IMR-90 (cell line): Measurements from ENCODE around the gene ZNF800. TPM values are rescaled to one million over a fixed set of nuclear protein-coding genes. Genes with fewer than 3 reads are reported as not detected.

Experiments
- ATAC-seq: fragments of 200-7000 bp; cut with Tn5 transposase; 2 replicates; pipeline ENCODE4 v1.9.1; 2020; ENCODE audit warnings: low read depth, mild to moderate bottlenecking, moderate library complexity
- BruUV-seq: library from RNA; stranded (reverse); fragments of 400-500 nt; replicated peaks from 2 replicates; lab custom pipeline; 2021; lab: Mats Ljungman, UMichigan
- CTCF ChIA-PET: fragments of 300-600 bp; formaldehyde crosslinking; extraction: SDS; loops from one replicate; lab custom pipeline; 2021; ENCODE audit warnings: antibody characterized with exemption; lab: Yijun Ruan, JAX
- POLR2A ChIA-PET: fragments of 300-600 bp; sonication (Branson Sonifier 250); formaldehyde crosslinking; loops from one replicate; lab custom pipeline; 2022; ENCODE audit warnings: antibody characterized with exemption; ENCODE audit not compliant: unreplicated experiment; lab: Charles Lee
- DNase-seq: peaks from one replicate; pipeline ENCODE4 v3.0.0; 2013
- H2AFZ ChIP-seq: replicated peaks from 2 replicates; pipeline ENCODE3; 2013; ENCODE audit warnings: low read length, mild to moderate bottlenecking; ENCODE audit not compliant: poor library complexity
- H2AK5ac ChIP-seq: 2 replicates; pipeline ENCODE4 v1.6.1; 2013; ENCODE audit warnings: low read depth, low read length, inconsistent platforms
- H2AK9ac ChIP-seq: replicated peaks from 2 replicates; pipeline ENCODE3; 2013; ENCODE audit warnings: mild to moderate bottlenecking, low read depth, low read length, moderate library complexity; ENCODE audit not compliant: poor library complexity
- H2BK120ac ChIP-seq: 2 replicates; pipeline ENCODE4 v1.6.1; 2013; ENCODE audit warnings: low read depth, low read length, inconsistent platforms
- H2BK15ac ChIP-seq: 3 replicates; pipeline ENCODE4 v1.6.1; 2013; ENCODE audit warnings: low read depth, low read length, inconsistent platforms
- H2BK20ac ChIP-seq: 2 replicates; pipeline ENCODE4 v1.6.1; 2013; ENCODE audit warnings: low read depth, mild to moderate bottlenecking, inconsistent platforms, low read length, moderate library complexity
- H2BK5ac ChIP-seq: 2 replicates; pipeline ENCODE4 v1.6.1; 2013; ENCODE audit warnings: mild to moderate bottlenecking, low read depth, low read length, inconsistent platforms; ENCODE audit not compliant: poor library complexity, severe bottlenecking
- H3K14ac ChIP-seq: replicated peaks from 2 replicates; pipeline ENCODE4 v1.6.1; 2013; ENCODE audit warnings: low read depth, low read length, inconsistent platforms
- H3K18ac ChIP-seq: 2 replicates; pipeline ENCODE4 v1.6.1; 2013; ENCODE audit warnings: low read depth, low read length, control low read depth
- H3K23ac ChIP-seq: 2 replicates; pipeline ENCODE4 v1.6.1; 2013; ENCODE audit warnings: low read depth, low read length, inconsistent platforms
- H3K27ac ChIP-seq: 2 replicates; pipeline ENCODE4 v1.5.1; 2013; ENCODE audit warnings: mild to moderate bottlenecking, control low read depth, low read length; ENCODE audit not compliant: insufficient read depth
- H3K27me3 ChIP-seq: 2 replicates; pipeline ENCODE4 v1.6.1; 2013; ENCODE audit warnings: low read length; ENCODE audit not compliant: control insufficient read depth, insufficient read depth
- H3K36me3 ChIP-seq: 2 replicates; pipeline ENCODE4 v1.6.1; 2013; ENCODE audit warnings: low read length, mixed read lengths; ENCODE audit not compliant: control insufficient read depth, insufficient read depth
- H3K4ac ChIP-seq: 2 replicates; pipeline ENCODE4 v1.6.1; 2013; ENCODE audit warnings: low read depth, low read length, inconsistent platforms
- H3K4me1 ChIP-seq: 2 replicates; pipeline ENCODE4 v1.6.1; 2013; ENCODE audit warnings: low read length, mixed read lengths; ENCODE audit not compliant: control insufficient read depth, insufficient read depth
- H3K4me2 ChIP-seq: 2 replicates; pipeline ENCODE4 v1.6.1; 2013; ENCODE audit warnings: low read depth, mild to moderate bottlenecking, control low read depth, low read length, moderate library complexity
- H3K4me3 ChIP-seq: 2 replicates; pipeline ENCODE4 v1.5.1; 2013; ENCODE audit warnings: low read depth, mild to moderate bottlenecking, control low read depth, low read length, moderate library complexity; ENCODE audit not compliant: insufficient read depth
- H3K56ac ChIP-seq: 2 replicates; pipeline ENCODE4 v1.6.1; 2013; ENCODE audit warnings: low read length, inconsistent platforms; ENCODE audit not compliant: insufficient read depth; ENCODE audit errors: extremely low read depth
- H3K79me1 ChIP-seq, 2 experiments: 2 replicates each; pipeline ENCODE4 v1.6.1; 2013; ENCODE audit warnings: low read length in 2 of 2, inconsistent platforms in 1 of 2, low read depth in 1 of 2
- H3K9ac ChIP-seq: 2 replicates; pipeline ENCODE4 v1.6.1; 2013; ENCODE audit warnings: low read depth, low read length, control low read depth
- H3K9me1 ChIP-seq: 2 replicates; pipeline ENCODE4 v1.6.1; 2013; ENCODE audit warnings: low read length, inconsistent platforms; ENCODE audit not compliant: insufficient read depth
- H3K9me3 ChIP-seq: 2 replicates; pipeline ENCODE4 v1.6.1; 2013; ENCODE audit warnings: low read length; ENCODE audit not compliant: control insufficient read depth, insufficient read depth
- H4K20me1 ChIP-seq: 2 replicates; pipeline ENCODE4 v1.6.1; 2013; ENCODE audit warnings: low read length, inconsistent platforms; ENCODE audit not compliant: insufficient read depth
- H4K5ac ChIP-seq: 2 replicates; pipeline ENCODE4 v1.6.1; 2013; ENCODE audit warnings: mild to moderate bottlenecking, low read depth, low read length, control low read depth
- H4K8ac ChIP-seq, 2 experiments: 2 replicates each; pipeline ENCODE4 v1.6.1; 2013; ENCODE audit warnings: low read depth in 2 of 2, low read length in 2 of 2, control low read depth in 1 of 2, inconsistent platforms in 1 of 2
- H4K91ac ChIP-seq: 2 replicates; pipeline ENCODE4 v1.6.1; 2013; ENCODE audit warnings: low read depth, low read length, inconsistent platforms; ENCODE audit not compliant: insufficient read depth
- CHD1 ChIP-seq: IDR thresholded peaks from 2 replicates; pipeline ENCODE4 v1.6.1; 2012; ENCODE audit warnings: low read depth, low read length, improper control_type of control experiment
- MXI1 ChIP-seq: IDR thresholded peaks from 2 replicates; pipeline ENCODE4 v1.6.1; 2012; ENCODE audit warnings: low read depth, mild to moderate bottlenecking, low read length, moderate library complexity, borderline replicate concordance
- POLR2A ChIP-seq: IDR thresholded peaks from 2 replicates; pipeline ENCODE4 v1.6.1; 2012; ENCODE audit warnings: mild to moderate bottlenecking, low read depth, low read length
- WGBS, 2 experiments: methylation state at CpG; one replicate each; pipeline versions ENCODE4 v1.1.5 to v1.1.7; 2013; ENCODE audit warnings: missing lambda C conversion rate in 2 of 2; ENCODE audit not compliant: insufficient read length in 1 of 2; ENCODE audit errors: extremely low coverage in 2 of 2; 5-methylcytosine and 5-hydroxymethylcytosine counted together
- dilution Hi-C: fragments of 300-500 bp; cut with HindIII; formaldehyde crosslinking; loops from one replicate; pipeline ENCODE4 v1.14.3; 2018; ENCODE audit warnings: low sequenced_read_pairs; ENCODE audit not compliant: unreplicated experiment
- in situ Hi-C: fragments of 300-500 bp; cut with MboI; formaldehyde crosslinking; loops from 3 replicates; pipeline ENCODE4 v1.14.3; 2019; ENCODE audit warnings: low sequenced_read_pairs, inconsistent platforms, mixed read lengths
- intact Hi-C: fragments of 100-400 bp; cut with micrococcal nuclease; formaldehyde crosslinking; loops from 2 replicates; pipeline ENCODE4 v1.10.0; 2022
- polyA plus RNA-seq, 3 experiments: library from polyadenylated mRNA; depleted of rRNA; stranded (reverse); fragments of >200 nt; gene quantifications; 2 replicates each; pipeline ENCODE4 v1.2.3, GENCODE V29; 2012; ENCODE audit warnings: low replicate concordance in 1 of 3
- total RNA-seq: library from RNA; depleted of rRNA; stranded (reverse); fragments of >200 nt; gene quantifications from 2 replicates; pipeline ENCODE4 v1.2.3, GENCODE V29; 2012
- TF ChIP-seq, protein P1 (sequence below): fragments of 150-350 bp; IDR thresholded peaks from 2 replicates; pipeline ENCODE4 v1.6.1; 2016; ENCODE audit warnings: low read depth, mild to moderate bottlenecking, low read length, moderate library complexity, borderline replicate concordance
- TF ChIP-seq, protein P2 (sequence below): conservative IDR thresholded peaks from 2 replicates; pipeline ENCODE4 v1.5.1; 2012; ENCODE audit warnings: mild to moderate bottlenecking, low read depth, low read length, improper control_type of control experiment

Gene ZNF800
- total and polyA plus RNA-seq, 2 of the 4 experiments (the other 2 are of a cell fraction) = 6.9 to 13.1 TPM

DNA sequence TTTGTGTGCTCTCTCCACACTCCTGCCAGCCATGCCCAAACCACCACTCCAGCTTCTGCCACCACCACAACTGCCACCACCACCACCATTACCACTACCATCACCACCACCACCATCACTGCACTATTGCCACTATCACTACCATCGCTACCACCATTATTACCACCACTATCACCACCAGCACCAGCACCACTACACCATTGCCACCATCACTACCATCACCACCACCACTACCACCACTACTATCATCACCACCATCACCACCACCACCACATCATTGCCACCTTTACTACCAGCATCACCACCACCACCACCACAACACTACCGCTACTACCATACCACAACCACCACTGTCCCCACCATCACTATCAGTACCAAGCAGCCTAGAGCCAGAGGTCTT is 26.0 kb upstream of the ZNF800 start:
- dilution Hi-C loops (no loop called here), intact Hi-C loops (no loop called here), in situ Hi-C loops (no loop called here)
- no peak for DNase-seq
- Histone ChIP-seq H3K4ac (no peak overlapping the region), H3K4me2 (no peak overlapping the region), H3K23ac (no peak overlapping the region), H3K9me3 (no peaks in the 10 kb centered on the region), H3K79me1 (no peaks in the 10 kb centered on the region), H2BK120ac (no peak overlapping the region), H2AK9ac (peak overlapping the region; percentile 8), H2BK15ac (no peak overlapping the region), H2AFZ (no peak overlapping the region), H2BK20ac (no peak overlapping the region), H3K36me3 (no peaks in the 10 kb centered on the region), H3K18ac (no peak overlapping the region), H3K27me3 (peaks cover 2% of the 10 kb centered on the region), H4K20me1 (no peaks in the 10 kb centered on the region), H3K4me1 (no peaks in the 10 kb centered on the region), H4K91ac (no peak overlapping the region), H3K14ac (no peak overlapping the region), H2BK5ac (peak overlapping the region; percentile 13), H3K4me3 (no peak overlapping the region), H2AK5ac (no peak overlapping the region), H3K9me1 (no peaks in the 10 kb centered on the region; the same call in 1 of the 2 replicates), H3K9ac (no peak overlapping the region), H4K5ac (no peak overlapping the region), H3K56ac (no peak overlapping the region), H4K8ac (no peak overlapping the region), H3K27ac (no peak overlapping the region)
- 67% methylated on average over 1 of the region's 2 CpGs; no CpG with 5 or more reads in 1 of the 2 experiments for WGBS, 2 experiments
- no peak for ATAC-seq
- BruUV-seq = no TSS peak
- POLR2A ChIA-PET = no interaction called here
- CTCF ChIA-PET = no interaction called here
- TF ChIP-seq, protein P1, sequence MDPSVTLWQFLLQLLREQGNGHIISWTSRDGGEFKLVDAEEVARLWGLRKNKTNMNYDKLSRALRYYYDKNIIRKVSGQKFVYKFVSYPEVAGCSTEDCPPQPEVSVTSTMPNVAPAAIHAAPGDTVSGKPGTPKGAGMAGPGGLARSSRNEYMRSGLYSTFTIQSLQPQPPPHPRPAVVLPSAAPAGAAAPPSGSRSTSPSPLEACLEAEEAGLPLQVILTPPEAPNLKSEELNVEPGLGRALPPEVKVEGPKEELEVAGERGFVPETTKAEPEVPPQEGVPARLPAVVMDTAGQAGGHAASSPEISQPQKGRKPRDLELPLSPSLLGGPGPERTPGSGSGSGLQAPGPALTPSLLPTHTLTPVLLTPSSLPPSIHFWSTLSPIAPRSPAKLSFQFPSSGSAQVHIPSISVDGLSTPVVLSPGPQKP = no peak
- TF ChIP-seq CHD1 (no peak), POLR2A (no peak), MXI1 (no peak)
- TF ChIP-seq, protein P2, sequence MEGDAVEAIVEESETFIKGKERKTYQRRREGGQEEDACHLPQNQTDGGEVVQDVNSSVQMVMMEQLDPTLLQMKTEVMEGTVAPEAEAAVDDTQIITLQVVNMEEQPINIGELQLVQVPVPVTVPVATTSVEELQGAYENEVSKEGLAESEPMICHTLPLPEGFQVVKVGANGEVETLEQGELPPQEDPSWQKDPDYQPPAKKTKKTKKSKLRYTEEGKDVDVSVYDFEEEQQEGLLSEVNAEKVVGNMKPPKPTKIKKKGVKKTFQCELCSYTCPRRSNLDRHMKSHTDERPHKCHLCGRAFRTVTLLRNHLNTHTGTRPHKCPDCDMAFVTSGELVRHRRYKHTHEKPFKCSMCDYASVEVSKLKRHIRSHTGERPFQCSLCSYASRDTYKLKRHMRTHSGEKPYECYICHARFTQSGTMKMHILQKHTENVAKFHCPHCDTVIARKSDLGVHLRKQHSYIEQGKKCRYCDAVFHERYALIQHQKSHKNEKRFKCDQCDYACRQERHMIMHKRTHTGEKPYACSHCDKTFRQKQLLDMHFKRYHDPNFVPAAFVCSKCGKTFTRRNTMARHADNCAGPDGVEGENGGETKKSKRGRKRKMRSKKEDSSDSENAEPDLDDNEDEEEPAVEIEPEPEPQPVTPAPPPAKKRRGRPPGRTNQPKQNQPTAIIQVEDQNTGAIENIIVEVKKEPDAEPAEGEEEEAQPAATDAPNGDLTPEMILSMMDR = no peak
